ENCODE data around the gene POC1A.

POC1A gene

DNA sequence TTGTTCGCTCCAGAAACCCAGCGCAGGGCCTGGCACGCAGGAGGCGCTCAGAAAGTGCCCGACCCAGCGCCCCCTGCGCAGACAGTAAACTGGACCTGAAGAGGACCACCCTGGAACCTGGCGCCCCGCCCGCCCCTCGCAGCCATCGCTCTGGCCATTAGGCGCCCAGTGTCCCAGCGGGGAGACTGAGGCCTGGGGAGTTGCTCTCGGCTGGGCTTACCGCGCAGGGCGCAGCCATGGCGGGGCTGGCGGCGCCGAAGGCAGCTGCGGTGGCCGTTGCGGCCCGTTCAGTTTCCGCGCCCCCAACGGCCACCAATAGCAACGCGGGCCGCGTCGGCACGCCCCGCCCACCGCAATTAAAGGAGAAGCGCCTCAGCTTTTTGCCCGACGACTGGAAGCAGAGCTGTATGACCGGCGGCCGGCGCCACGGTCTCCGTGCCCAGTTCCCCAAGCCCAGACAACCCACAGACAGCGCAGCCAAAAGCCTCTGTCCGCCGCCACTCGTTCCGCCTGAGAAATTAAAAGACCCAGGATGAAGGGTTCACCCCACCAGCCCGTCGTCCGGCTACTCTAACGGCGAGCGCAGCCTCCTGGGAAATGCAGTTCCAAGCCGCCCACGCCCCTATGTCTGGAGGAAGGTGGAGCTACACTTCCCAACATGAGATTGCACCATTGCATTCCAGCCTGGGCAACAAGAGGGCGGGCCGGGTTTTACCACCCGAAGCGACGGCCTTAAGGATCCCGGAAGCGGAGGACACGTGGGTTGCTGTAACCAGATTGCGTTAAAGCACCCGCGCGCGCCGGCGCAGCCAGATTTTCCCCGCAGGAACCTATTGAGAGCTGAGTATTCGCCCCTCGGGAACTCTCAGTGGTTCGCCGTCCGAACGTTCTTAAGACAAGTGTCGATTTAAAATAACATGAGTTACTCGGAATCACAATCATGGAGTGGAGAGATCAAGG, at the start of gene POC1A (continued):
- peak; percentile 69; the same call in 1 of the 2 replicates for TF ChIP-seq ZNF76 (tag by site-specific recombination; IDR thresholded peaks at IDR 0.05; ENCODE audit: borderline replicate concordance, low read depth)
- 0 out of 2 replicates have a peak, but pooled peaks have one; percentile 59 for TF ChIP-seq ZBTB7A (tag by site-specific recombination; IDR thresholded peaks at IDR 0.05; ENCODE audit: low read depth)
- TF ChIP-seq ZNF184 (tag by site-specific recombination; IDR thresholded peaks at IDR 0.05): no peak
- TF ChIP-seq, protein P1, sequence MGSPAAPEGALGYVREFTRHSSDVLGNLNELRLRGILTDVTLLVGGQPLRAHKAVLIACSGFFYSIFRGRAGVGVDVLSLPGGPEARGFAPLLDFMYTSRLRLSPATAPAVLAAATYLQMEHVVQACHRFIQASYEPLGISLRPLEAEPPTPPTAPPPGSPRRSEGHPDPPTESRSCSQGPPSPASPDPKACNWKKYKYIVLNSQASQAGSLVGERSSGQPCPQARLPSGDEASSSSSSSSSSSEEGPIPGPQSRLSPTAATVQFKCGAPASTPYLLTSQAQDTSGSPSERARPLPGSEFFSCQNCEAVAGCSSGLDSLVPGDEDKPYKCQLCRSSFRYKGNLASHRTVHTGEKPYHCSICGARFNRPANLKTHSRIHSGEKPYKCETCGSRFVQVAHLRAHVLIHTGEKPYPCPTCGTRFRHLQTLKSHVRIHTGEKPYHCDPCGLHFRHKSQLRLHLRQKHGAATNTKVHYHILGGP (tag by site-specific recombination; IDR thresholded peaks at IDR 0.05): no peak
- TF ChIP-seq, protein P2, sequence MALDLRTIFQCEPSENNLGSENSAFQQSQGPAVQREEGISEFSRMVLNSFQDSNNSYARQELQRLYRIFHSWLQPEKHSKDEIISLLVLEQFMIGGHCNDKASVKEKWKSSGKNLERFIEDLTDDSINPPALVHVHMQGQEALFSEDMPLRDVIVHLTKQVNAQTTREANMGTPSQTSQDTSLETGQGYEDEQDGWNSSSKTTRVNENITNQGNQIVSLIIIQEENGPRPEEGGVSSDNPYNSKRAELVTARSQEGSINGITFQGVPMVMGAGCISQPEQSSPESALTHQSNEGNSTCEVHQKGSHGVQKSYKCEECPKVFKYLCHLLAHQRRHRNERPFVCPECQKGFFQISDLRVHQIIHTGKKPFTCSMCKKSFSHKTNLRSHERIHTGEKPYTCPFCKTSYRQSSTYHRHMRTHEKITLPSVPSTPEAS (tag by site-specific recombination; IDR thresholded peaks at IDR 0.05): no peak
- no peak for TF ChIP-seq HOXD13 (CRISPR knock-in tag; IDR thresholded peaks at IDR 0.05; ENCODE audit: borderline replicate concordance)
- peak; percentile 79 for TF ChIP-seq YY1 (tag by site-specific recombination; IDR thresholded peaks at IDR 0.05)
- TF ChIP-seq, protein P3, sequence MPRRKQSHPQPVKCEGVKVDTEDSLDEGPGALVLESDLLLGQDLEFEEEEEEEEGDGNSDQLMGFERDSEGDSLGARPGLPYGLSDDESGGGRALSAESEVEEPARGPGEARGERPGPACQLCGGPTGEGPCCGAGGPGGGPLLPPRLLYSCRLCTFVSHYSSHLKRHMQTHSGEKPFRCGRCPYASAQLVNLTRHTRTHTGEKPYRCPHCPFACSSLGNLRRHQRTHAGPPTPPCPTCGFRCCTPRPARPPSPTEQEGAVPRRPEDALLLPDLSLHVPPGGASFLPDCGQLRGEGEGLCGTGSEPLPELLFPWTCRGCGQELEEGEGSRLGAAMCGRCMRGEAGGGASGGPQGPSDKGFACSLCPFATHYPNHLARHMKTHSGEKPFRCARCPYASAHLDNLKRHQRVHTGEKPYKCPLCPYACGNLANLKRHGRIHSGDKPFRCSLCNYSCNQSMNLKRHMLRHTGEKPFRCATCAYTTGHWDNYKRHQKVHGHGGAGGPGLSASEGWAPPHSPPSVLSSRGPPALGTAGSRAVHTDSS (tag by site-specific recombination; IDR thresholded peaks at IDR 0.05): no peak
- no peak for TF ChIP-seq SETDB1 (IDR thresholded peaks at IDR 0.05; ENCODE audit: insufficient read length, low read length)
- no peak for TF ChIP-seq WT1 (tag by site-specific recombination; IDR thresholded peaks at IDR 0.05)
- TF ChIP-seq ZNF600 (tag by site-specific recombination; IDR thresholded peaks at IDR 0.05): peak; percentile 59; the same call in 1 of the 2 replicates
- TF ChIP-seq ZBTB20 (tag by site-specific recombination; IDR thresholded peaks at IDR 0.05): peak; percentile 72; the same call in 1 of the 2 replicates
- TF ChIP-seq ZNF416 (tag by site-specific recombination; IDR thresholded peaks at IDR 0.05): no peak
- TF ChIP-seq KLF16 (tag by site-specific recombination; IDR thresholded peaks at IDR 0.05): no peak
- TF ChIP-seq ZBTB8A (tag by site-specific recombination; IDR thresholded peaks at IDR 0.05): peak; percentile 89
- peak; percentile 28; the same call in 1 of the 2 replicates for TF ChIP-seq ZNF629 (tag by site-specific recombination; IDR thresholded peaks at IDR 0.05)
- TF ChIP-seq ZNF777 (tag by site-specific recombination; IDR thresholded peaks at IDR 0.05; ENCODE audit: borderline replicate concordance): 0 out of 2 replicates have a peak, but pooled peaks have one; percentile 71
- 0 out of 2 replicates have a peak, but pooled peaks have one; percentile 53 for TF ChIP-seq ZNF423 (tag by site-specific recombination; IDR thresholded peaks at IDR 0.05)
- TF ChIP-seq, protein P4, sequence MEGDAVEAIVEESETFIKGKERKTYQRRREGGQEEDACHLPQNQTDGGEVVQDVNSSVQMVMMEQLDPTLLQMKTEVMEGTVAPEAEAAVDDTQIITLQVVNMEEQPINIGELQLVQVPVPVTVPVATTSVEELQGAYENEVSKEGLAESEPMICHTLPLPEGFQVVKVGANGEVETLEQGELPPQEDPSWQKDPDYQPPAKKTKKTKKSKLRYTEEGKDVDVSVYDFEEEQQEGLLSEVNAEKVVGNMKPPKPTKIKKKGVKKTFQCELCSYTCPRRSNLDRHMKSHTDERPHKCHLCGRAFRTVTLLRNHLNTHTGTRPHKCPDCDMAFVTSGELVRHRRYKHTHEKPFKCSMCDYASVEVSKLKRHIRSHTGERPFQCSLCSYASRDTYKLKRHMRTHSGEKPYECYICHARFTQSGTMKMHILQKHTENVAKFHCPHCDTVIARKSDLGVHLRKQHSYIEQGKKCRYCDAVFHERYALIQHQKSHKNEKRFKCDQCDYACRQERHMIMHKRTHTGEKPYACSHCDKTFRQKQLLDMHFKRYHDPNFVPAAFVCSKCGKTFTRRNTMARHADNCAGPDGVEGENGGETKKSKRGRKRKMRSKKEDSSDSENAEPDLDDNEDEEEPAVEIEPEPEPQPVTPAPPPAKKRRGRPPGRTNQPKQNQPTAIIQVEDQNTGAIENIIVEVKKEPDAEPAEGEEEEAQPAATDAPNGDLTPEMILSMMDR (tag by site-specific recombination; IDR thresholded peaks at IDR 0.05): peak; percentile 56
- no peak for TF ChIP-seq ZNF18 (tag by site-specific recombination; IDR thresholded peaks at IDR 0.05)
- TF ChIP-seq, protein P5, sequence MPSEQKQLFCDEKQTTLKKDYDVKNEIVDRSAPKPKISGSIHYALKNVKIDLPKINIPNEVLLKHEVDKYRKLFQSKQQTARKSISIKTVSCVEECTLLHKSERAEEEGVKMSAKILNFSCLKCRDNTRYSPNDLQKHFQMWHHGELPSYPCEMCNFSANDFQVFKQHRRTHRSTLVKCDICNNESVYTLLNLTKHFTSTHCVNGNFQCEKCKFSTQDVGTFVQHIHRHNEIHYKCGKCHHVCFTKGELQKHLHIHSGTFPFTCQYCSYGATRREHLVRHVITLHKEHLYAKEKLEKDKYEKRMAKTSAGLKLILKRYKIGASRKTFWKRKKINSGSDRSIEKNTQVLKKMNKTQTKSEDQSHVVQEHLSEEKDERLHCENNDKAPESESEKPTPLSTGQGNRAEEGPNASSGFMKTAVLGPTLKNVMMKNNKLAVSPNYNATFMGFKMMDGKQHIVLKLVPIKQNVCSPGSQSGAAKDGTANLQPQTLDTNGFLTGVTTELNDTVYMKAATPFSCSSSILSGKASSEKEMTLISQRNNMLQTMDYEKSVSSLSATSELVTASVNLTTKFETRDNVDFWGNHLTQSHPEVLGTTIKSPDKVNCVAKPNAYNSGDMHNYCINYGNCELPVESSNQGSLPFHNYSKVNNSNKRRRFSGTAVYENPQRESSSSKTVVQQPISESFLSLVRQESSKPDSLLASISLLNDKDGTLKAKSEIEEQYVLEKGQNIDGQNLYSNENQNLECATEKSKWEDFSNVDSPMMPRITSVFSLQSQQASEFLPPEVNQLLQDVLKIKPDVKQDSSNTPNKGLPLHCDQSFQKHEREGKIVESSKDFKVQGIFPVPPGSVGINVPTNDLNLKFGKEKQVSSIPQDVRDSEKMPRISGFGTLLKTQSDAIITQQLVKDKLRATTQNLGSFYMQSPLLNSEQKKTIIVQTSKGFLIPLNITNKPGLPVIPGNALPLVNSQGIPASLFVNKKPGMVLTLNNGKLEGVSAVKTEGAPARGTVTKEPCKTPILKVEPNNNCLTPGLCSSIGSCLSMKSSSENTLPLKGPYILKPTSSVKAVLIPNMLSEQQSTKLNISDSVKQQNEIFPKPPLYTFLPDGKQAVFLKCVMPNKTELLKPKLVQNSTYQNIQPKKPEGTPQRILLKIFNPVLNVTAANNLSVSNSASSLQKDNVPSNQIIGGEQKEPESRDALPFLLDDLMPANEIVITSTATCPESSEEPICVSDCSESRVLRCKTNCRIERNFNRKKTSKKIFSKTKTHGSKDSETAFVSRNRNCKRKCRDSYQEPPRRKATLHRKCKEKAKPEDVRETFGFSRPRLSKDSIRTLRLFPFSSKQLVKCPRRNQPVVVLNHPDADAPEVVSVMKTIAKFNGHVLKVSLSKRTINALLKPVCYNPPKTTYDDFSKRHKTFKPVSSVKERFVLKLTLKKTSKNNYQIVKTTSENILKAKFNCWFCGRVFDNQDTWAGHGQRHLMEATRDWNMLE (tag by site-specific recombination; conservative IDR thresholded peaks at IDR 0.05; ENCODE audit: low read depth): no peak
- no peak for TF ChIP-seq ZNF433 (tag by site-specific recombination; IDR thresholded peaks at IDR 0.05; ENCODE audit: low read depth)
- peak; percentile 64; the same call in 1 of the 2 replicates for TF ChIP-seq ZNF2 (tag by site-specific recombination; IDR thresholded peaks at IDR 0.05)
- TF ChIP-seq KLF8 (tag by site-specific recombination; IDR thresholded peaks at IDR 0.05): peak; percentile 75

Measured in HEK293 (cell line).